ENCODE data around the gene ZMIZ1.

- no peak for TF ChIP-seq CTCF (conservative IDR thresholded peaks at IDR 0.05 in 1 of 2, IDR thresholded peaks at IDR 0.05 in 1 of 2; ENCODE audit: low read depth in 1 of 2, low read length in 2 of 2)
- TF ChIP-seq EZH2 (IDR thresholded peaks at IDR 0.05; ENCODE audit: low read length, missing control alignments): no peak
These were observed 115.9 kb downstream of the ZMIZ1 start for GRCh38 chr10:79184657-79185056.

Measured in fibroblast of lung (primary cell).